ENCODE data around the gene TMEM91. TPM values are rescaled to one million over a fixed set of nuclear protein-coding genes. Genes with fewer than 3 reads are reported as not detected.

Gene TMEM91
- total and polyA plus RNA-seq, 2 donors (not counting 1 experiment from before 2014, with no cell fraction given), result 6.3 to 7.1 TPM

GRCh38 chr19:41409288-41409687, 33.0 kb downstream of the TMEM91 start:
- intact Hi-C loops (cut with micrococcal nuclease), result no loop called here
- DNase-seq (no peak), ATAC-seq (ENCODE audit: low read depth) (no peak)
- H3K9me3 ChIP-seq (ENCODE audit: control extremely low read depth in 1 of 3, control insufficient read depth in 2 of 3, insufficient read depth in 1 of 3, low read length in 2 of 3), result no peaks in the 10 kb centered on the region
- H3K4me1 ChIP-seq (ENCODE audit: control insufficient read depth in 2 of 2, insufficient read depth in 2 of 2, low read length in 2 of 2), result peaks cover 6 to 9% of the 10 kb centered on the region in 2 donors
- 93% methylated on average over 4 of the region's 4 CpGs for WGBS (ENCODE audit: insufficient coverage)
- no peaks in the 10 kb centered on the region for H3K9me3 Mint-ChIP-seq (ENCODE audit: insufficient read depth)
- no peaks in the 10 kb centered on the region for H3K27me3 Mint-ChIP-seq
- no peak overlapping the region for H3K27ac Mint-ChIP-seq
- no peak overlapping the region for H3K4me3 Mint-ChIP-seq
- no peak overlapping the region for H3K4me2 ChIP-seq (replicated peaks; ENCODE audit: low read depth, low read length, poor library complexity, severe bottlenecking)
- TF ChIP-seq EZH2 (IDR thresholded peaks at IDR 0.05; ENCODE audit: borderline replicate concordance, insufficient read depth, low read depth, low read length, poor library complexity, severe bottlenecking) (no peak), CTCF (IDR thresholded peaks at IDR 0.05) (no peak)
- no peaks in the 10 kb centered on the region for H4K20me1 ChIP-seq (ENCODE audit: control insufficient read depth, insufficient read depth, low read length, poor library complexity, severe bottlenecking)
- no peaks in the 10 kb centered on the region for H3K27me3 ChIP-seq (replicated peaks in 1 of 4; ENCODE audit: control extremely low read depth in 1 of 4, control insufficient read depth in 3 of 4, insufficient read depth in 4 of 4, low read length in 3 of 4)
- peaks cover 28% of the 10 kb centered on the region for H3K79me2 ChIP-seq (ENCODE audit: control insufficient read depth, insufficient read depth, low read length)
- ChIA-PET POLR2A (no interaction called here), CTCF (interaction anchor here (0.6 to 1.2 kb wide), 2 partner anchors 154 to 1063 kb away, joined by 3 read pairs; no protein-coding TSS in a partner anchor)
- no peak overlapping the region for H3K27ac ChIP-seq (ENCODE audit: low read length in 2 of 2)
- peaks cover 18% of the 10 kb centered on the region for H3K4me1 Mint-ChIP-seq
- no peak overlapping the region for H2AFZ ChIP-seq (ENCODE audit: insufficient read depth, low read depth, low read length, poor library complexity, severe bottlenecking)
- no peak overlapping the region for H3K4me3 ChIP-seq (ENCODE audit: control extremely low read depth in 1 of 5, extremely low read depth in 1 of 5, insufficient read depth in 1 of 5, low read depth in 2 of 5, low read length in 4 of 5)
- H3K9ac ChIP-seq (ENCODE audit: low read length), result no peak overlapping the region
- H3K36me3 ChIP-seq (replicated peaks in 1 of 2; ENCODE audit: control extremely low read depth in 1 of 2, control insufficient read depth in 1 of 2, extremely low read depth in 1 of 2, insufficient read depth in 2 of 2, low read length in 1 of 2), result peaks cover 0 to 30% of the 10 kb centered on the region in 2 experiments

GRCh38 chr19:41410336-41411054, 34.2 kb downstream of the TMEM91 start:
- no peak for TF ChIP-seq EZH2 (IDR thresholded peaks at IDR 0.05; ENCODE audit: borderline replicate concordance, insufficient read depth, low read depth, low read length, poor library complexity, severe bottlenecking)
- no peak for TF ChIP-seq CTCF (IDR thresholded peaks at IDR 0.05)
- H3K4me3 ChIP-seq (ENCODE audit: control extremely low read depth in 1 of 5, extremely low read depth in 1 of 5, insufficient read depth in 1 of 5, low read depth in 2 of 5, low read length in 4 of 5), result no peak overlapping the region
- H3K27ac Mint-ChIP-seq, result no peak overlapping the region
- no peaks in the 10 kb centered on the region for H3K9me3 Mint-ChIP-seq (ENCODE audit: insufficient read depth)
- H3K27ac ChIP-seq (ENCODE audit: low read length in 2 of 2), result no peak overlapping the region
- no peak for ATAC-seq (ENCODE audit: low read depth)
- H3K9me3 ChIP-seq (ENCODE audit: control extremely low read depth in 1 of 3, control insufficient read depth in 2 of 3, insufficient read depth in 1 of 3, low read length in 2 of 3), result no peaks in the 10 kb centered on the region
- no peaks in the 10 kb centered on the region for H3K27me3 ChIP-seq (replicated peaks in 1 of 4; ENCODE audit: control extremely low read depth in 1 of 4, control insufficient read depth in 3 of 4, insufficient read depth in 4 of 4, low read length in 3 of 4)
- no peaks in the 10 kb centered on the region for H4K20me1 ChIP-seq (ENCODE audit: control insufficient read depth, insufficient read depth, low read length, poor library complexity, severe bottlenecking)
- H3K4me1 Mint-ChIP-seq, result peaks cover 16% of the 10 kb centered on the region
- H3K4me2 ChIP-seq (replicated peaks; ENCODE audit: low read depth, low read length, poor library complexity, severe bottlenecking), result peak overlapping the region; percentile 40
- no peaks in the 10 kb centered on the region for H3K27me3 Mint-ChIP-seq
- WGBS (ENCODE audit: insufficient coverage), result 98% methylated on average over 21 of the region's 23 CpGs
- no peak overlapping the region for H2AFZ ChIP-seq (ENCODE audit: insufficient read depth, low read depth, low read length, poor library complexity, severe bottlenecking)
- peaks cover 6 to 9% of the 10 kb centered on the region in 2 donors for H3K4me1 ChIP-seq (ENCODE audit: control insufficient read depth in 2 of 2, insufficient read depth in 2 of 2, low read length in 2 of 2)
- intact Hi-C loops (cut with micrococcal nuclease), result no loop called here
- H3K4me3 Mint-ChIP-seq, result no peak overlapping the region
- H3K79me2 ChIP-seq (ENCODE audit: control insufficient read depth, insufficient read depth, low read length), result peaks cover 27% of the 10 kb centered on the region
- peaks cover 0 to 41% of the 10 kb centered on the region in 2 experiments for H3K36me3 ChIP-seq (replicated peaks in 1 of 2; ENCODE audit: control extremely low read depth in 1 of 2, control insufficient read depth in 1 of 2, extremely low read depth in 1 of 2, insufficient read depth in 2 of 2, low read length in 1 of 2)
- ChIA-PET POLR2A (no interaction called here), CTCF (no interaction called here)
- H3K9ac ChIP-seq (ENCODE audit: low read length), result no peak overlapping the region
- DNase-seq, result no peak

All from B cell (primary cell).